Measurements from ENCODE around the gene TTLL7.

GRCh38 chr1:83872515-83872914 is 126.4 kb downstream of the TTLL7 start:
- no peak for TF ChIP-seq EZH2phosphoT487 (IDR thresholded peaks at IDR 0.05; ENCODE audit: insufficient read depth, low read depth)
- TF ChIP-seq EZH2 (IDR thresholded peaks at IDR 0.05; ENCODE audit: insufficient read depth, poor library complexity, severe bottlenecking): no peak
